Activated T-helper 2 cell treated with anti-CD3 and anti-CD28 coated beads, Interferon-gamma antibody, Interleukin-2, Interleukin-4, amounts not matched to agents 10 μg/mL and 5 μg/mL and 100 μg/mL, durations not matched to agents 14 hours and 24 hours and 36 hours (primary cell): Measurements from ENCODE around the gene LPAR5. TPM values are rescaled to one million over a fixed set of nuclear protein-coding genes. Genes with fewer than 3 reads are reported as not detected.

Source experiments
- DNase-seq: peaks from one replicate; pipeline ENCODE4 v3.0.0; 2021; ENCODE audit warnings: low spot score
- H3K27ac Mint-ChIP-seq: one replicate; pipeline ENCODE4 v1.8.0; 2021; ENCODE audit warnings: mixed read lengths
- H3K27me3 Mint-ChIP-seq: one replicate; pipeline ENCODE4 v1.8.0; 2021; ENCODE audit warnings: low read depth, mixed read lengths
- H3K36me3 Mint-ChIP-seq: one replicate; pipeline ENCODE4 v1.8.0; 2021; ENCODE audit warnings: low read depth, mixed read lengths
- H3K4me1 Mint-ChIP-seq: one replicate; pipeline ENCODE4 v1.8.0; 2021; ENCODE audit warnings: low read depth, mixed read lengths
- H3K4me3 Mint-ChIP-seq: one replicate; pipeline ENCODE4 v1.8.0; 2021; ENCODE audit warnings: low read depth, mild to moderate bottlenecking, moderate library complexity, mixed read lengths
- H3K9me3 Mint-ChIP-seq: one replicate; pipeline ENCODE4 v1.8.0; 2021; ENCODE audit warnings: mixed read lengths
- intact Hi-C: fragments of 100-400 bp; cut with micrococcal nuclease; formaldehyde crosslinking; loops from one replicate; pipeline ENCODE4 v1.15.1; 2023
- total RNA-seq: library from RNA; stranded (reverse); gene quantifications from 2 replicates; pipeline ENCODE4 v1.2.3, GENCODE V29; 2022

The LPAR5 gene
- total RNA-seq, 1 donor from 2014 or later: 3.6 TPM

- peaks cover 56% of the 10 kb centered on the region for H3K36me3 Mint-ChIP-seq
- intact Hi-C loops: no loop called here
- no peak overlapping the region for H3K27ac Mint-ChIP-seq
- H3K27me3 Mint-ChIP-seq: no peaks in the 10 kb centered on the region
- no peaks in the 10 kb centered on the region for H3K4me1 Mint-ChIP-seq
- H3K9me3 Mint-ChIP-seq: no peaks in the 10 kb centered on the region
- no peak overlapping the region for H3K4me3 Mint-ChIP-seq
- DNase-seq: no peak
These were observed 15.1 kb upstream of the LPAR5 start for GRCh38 chr12:6650832-6651231.

GRCh38 chr12:6647083-6647604, 11.4 kb upstream of the LPAR5 start, which contains the start of gene ACRBP:
ACRBP (minus strand) TSS chr12:6647432; CDS start chr12:6647366, 66 bp downstream.
- Mint-ChIP-seq H3K27ac (peak within 1 kb of the TSS; percentile 36), H3K36me3 (peaks cover 50% of the 10 kb centered on the region), H3K4me1 (no peaks in the 10 kb centered on the region), H3K27me3 (peaks cover 6% of the 10 kb centered on the region), H3K9me3 (peaks cover 22% of the 10 kb centered on the region), H3K4me3 (peak within 1 kb of the TSS; percentile 52)
- peak; percentile 20 for DNase-seq
- intact Hi-C loops: no loop called here

GRCh38 chr12:6646276-6647082, 10.7 kb upstream of the LPAR5 start:
- no peak for DNase-seq
- H3K4me1 Mint-ChIP-seq: no peaks in the 10 kb centered on the region
- peaks cover 45% of the 10 kb centered on the region for H3K36me3 Mint-ChIP-seq
- H3K9me3 Mint-ChIP-seq: peaks cover 22% of the 10 kb centered on the region
- peak overlapping the region; percentile 36 for H3K27ac Mint-ChIP-seq
- H3K27me3 Mint-ChIP-seq: peaks cover 10% of the 10 kb centered on the region
- peak overlapping the region; percentile 52 for H3K4me3 Mint-ChIP-seq
- intact Hi-C loops: no loop called here

- H3K4me3 Mint-ChIP-seq: no peak overlapping the region
- intact Hi-C loops: no loop called here
These were observed 9.1 kb upstream of the LPAR5 start for GRCh38 chr12:6644903-6645302.

GRCh38 chr12:6644257-6644596, 8.5 kb upstream of the LPAR5 start:
- Mint-ChIP-seq H3K27me3 (peaks cover 12% of the 10 kb centered on the region), H3K4me3 (no peak overlapping the region), H3K36me3 (peaks cover 32% of the 10 kb centered on the region), H3K27ac (no peak overlapping the region), H3K4me1 (peaks cover 3% of the 10 kb centered on the region), H3K9me3 (peaks cover 22% of the 10 kb centered on the region)
- intact Hi-C loops: no loop called here
- no peak for DNase-seq

More at GRCh38 chr12:6644903-6645302, 9.1 kb upstream of the LPAR5 start:
- peaks cover 12% of the 10 kb centered on the region for H3K27me3 Mint-ChIP-seq
- H3K9me3 Mint-ChIP-seq: peaks cover 22% of the 10 kb centered on the region
- no peak overlapping the region for H3K27ac Mint-ChIP-seq
- H3K36me3 Mint-ChIP-seq: peaks cover 32% of the 10 kb centered on the region
- peaks cover 3% of the 10 kb centered on the region for H3K4me1 Mint-ChIP-seq
- DNase-seq: no peak

- H3K4me3 Mint-ChIP-seq: no peak overlapping the region
- H3K4me1 Mint-ChIP-seq: peaks cover 3% of the 10 kb centered on the region
- intact Hi-C loops: no loop called here
- H3K36me3 Mint-ChIP-seq: peaks cover 32% of the 10 kb centered on the region
- peaks cover 12% of the 10 kb centered on the region for H3K27me3 Mint-ChIP-seq
- H3K27ac Mint-ChIP-seq: no peak overlapping the region
- peaks cover 22% of the 10 kb centered on the region for H3K9me3 Mint-ChIP-seq
- no peak for DNase-seq
These were observed 8.0 kb upstream of the LPAR5 start for GRCh38 chr12:6643569-6644256.

GRCh38 chr12:6641131-6641530, 5.4 kb upstream of the LPAR5 start:
- Mint-ChIP-seq H3K36me3 (peaks cover 16% of the 10 kb centered on the region), H3K9me3 (peaks cover 22% of the 10 kb centered on the region)
- intact Hi-C loops: no loop called here

GRCh38 chr12:6640497-6640896, 4.7 kb upstream of the LPAR5 start:
- H3K27me3 Mint-ChIP-seq: peaks cover 12% of the 10 kb centered on the region
- peaks cover 15% of the 10 kb centered on the region for H3K36me3 Mint-ChIP-seq
- intact Hi-C loops: no loop called here
- no peak for DNase-seq
- peaks cover 12% of the 10 kb centered on the region for H3K4me1 Mint-ChIP-seq
- H3K27ac Mint-ChIP-seq: no peak overlapping the region
- no peak overlapping the region for H3K4me3 Mint-ChIP-seq
- H3K9me3 Mint-ChIP-seq: peaks cover 22% of the 10 kb centered on the region

More at GRCh38 chr12:6641131-6641530, 5.4 kb upstream of the LPAR5 start:
- no peak for DNase-seq
- Mint-ChIP-seq H3K27me3 (peaks cover 12% of the 10 kb centered on the region), H3K27ac (no peak overlapping the region), H3K4me3 (no peak overlapping the region), H3K4me1 (peaks cover 7% of the 10 kb centered on the region)

GRCh38 chr12:6639151-6639801, 3.5 kb upstream of the LPAR5 start:
- Mint-ChIP-seq H3K27ac (no peak overlapping the region), H3K4me3 (no peak overlapping the region), H3K27me3 (peaks cover 12% of the 10 kb centered on the region), H3K4me1 (peaks cover 19% of the 10 kb centered on the region), H3K9me3 (peaks cover 14% of the 10 kb centered on the region), H3K36me3 (peaks cover 10% of the 10 kb centered on the region)
- no peak for DNase-seq
- intact Hi-C loops: no loop called here

- Mint-ChIP-seq H3K9me3 (peaks cover 7% of the 10 kb centered on the region), H3K27ac (no peak overlapping the region), H3K36me3 (peaks cover 4% of the 10 kb centered on the region), H3K4me1 (peaks cover 21% of the 10 kb centered on the region), H3K4me3 (no peak overlapping the region), H3K27me3 (peaks cover 12% of the 10 kb centered on the region)
- intact Hi-C loops: no loop called here
- DNase-seq: no peak
These were observed 2.5 kb upstream of the LPAR5 start for GRCh38 chr12:6638305-6638704.

GRCh38 chr12:6635375-6635855, 344 bp downstream of the LPAR5 start:
- peak overlapping the region; percentile 61 for H3K4me3 Mint-ChIP-seq
- H3K9me3 Mint-ChIP-seq: no peaks in the 10 kb centered on the region
- no peaks in the 10 kb centered on the region for H3K36me3 Mint-ChIP-seq
- peak; percentile 56 for DNase-seq
- no peaks in the 10 kb centered on the region for H3K27me3 Mint-ChIP-seq
- peak overlapping the region; percentile 82 for H3K27ac Mint-ChIP-seq
- intact Hi-C loops: loop anchor here (1.0 kb wide), 1 partner anchor 28 kb away; the partner anchor contains the start of gene ING4
- peaks cover 43% of the 10 kb centered on the region for H3K4me1 Mint-ChIP-seq
